Nephron (organoid): Measurements from ENCODE around the gene HIGD1C.
"Not testable (repeated sequence)": the region's sequence is repeated elsewhere in the genome, so short reads cannot be mapped to it uniquely, and the experiment has no call there.

Experiments used
- H3K27ac Mint-ChIP-seq, 3 experiments: 2 replicates each; pipeline ENCODE4 v1.8.0; 2020; ENCODE audit warnings: mixed read lengths in 3 of 3, mild to moderate bottlenecking in 2 of 3, moderate library complexity in 1 of 3
- H3K27me3 Mint-ChIP-seq: 2 replicates; pipeline ENCODE4 v1.8.0; 2021; ENCODE audit warnings: low read depth, mild to moderate bottlenecking, moderate library complexity, mixed read lengths
- H3K36me3 Mint-ChIP-seq: 2 replicates; pipeline ENCODE4 v1.8.0; 2020; ENCODE audit warnings: low read depth, mixed read lengths
- H3K4me1 Mint-ChIP-seq: 2 replicates; pipeline ENCODE4 v1.8.0; 2020; ENCODE audit warnings: mixed read lengths
- H3K4me3 Mint-ChIP-seq, 3 experiments: 2 replicates each; pipeline ENCODE4 v1.8.0; 2020; ENCODE audit warnings: mild to moderate bottlenecking in 3 of 3, mixed read lengths in 3 of 3, moderate library complexity in 2 of 3
- H3K9me3 Mint-ChIP-seq: 2 replicates; pipeline ENCODE4 v1.8.0; 2020; ENCODE audit warnings: mixed read lengths
- TF ChIP-seq, protein P1 (sequence below), 3 experiments: fragments of 200-600 bp; sonication (generic); IDR thresholded peaks; one replicate each; pipeline ENCODE4 v1.5.0; 2021; ENCODE audit warnings: antibody characterized with exemption in 3 of 3; ENCODE audit not compliant: unreplicated experiment in 3 of 3

Gene HIGD1C

DNA sequence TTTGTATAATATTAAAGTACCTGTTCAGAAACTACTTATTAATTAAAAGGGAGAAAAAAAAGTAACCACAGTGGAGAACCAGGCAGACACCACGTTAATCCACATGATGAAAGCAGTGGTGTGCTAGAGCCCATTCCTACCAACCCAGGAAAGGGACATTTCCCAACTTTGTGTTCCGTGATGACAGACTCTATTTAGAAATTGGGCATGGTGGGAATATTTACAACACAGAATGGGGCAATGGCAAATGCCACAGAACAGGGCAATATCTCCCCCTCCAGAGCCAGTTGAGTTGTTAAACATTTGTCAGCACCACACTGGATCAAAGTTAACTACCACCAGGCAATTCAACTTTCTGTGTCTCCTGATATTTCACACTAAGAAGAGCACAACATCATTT, 1.2 kb upstream of the HIGD1C start:
- H3K27ac Mint-ChIP-seq, result no peak overlapping the region
- no peaks in the 10 kb centered on the region for H3K27me3 Mint-ChIP-seq
- H3K36me3 Mint-ChIP-seq, result no peaks in the 10 kb centered on the region
- H3K4me3 Mint-ChIP-seq, result no peak overlapping the region
- TF ChIP-seq, protein P1, sequence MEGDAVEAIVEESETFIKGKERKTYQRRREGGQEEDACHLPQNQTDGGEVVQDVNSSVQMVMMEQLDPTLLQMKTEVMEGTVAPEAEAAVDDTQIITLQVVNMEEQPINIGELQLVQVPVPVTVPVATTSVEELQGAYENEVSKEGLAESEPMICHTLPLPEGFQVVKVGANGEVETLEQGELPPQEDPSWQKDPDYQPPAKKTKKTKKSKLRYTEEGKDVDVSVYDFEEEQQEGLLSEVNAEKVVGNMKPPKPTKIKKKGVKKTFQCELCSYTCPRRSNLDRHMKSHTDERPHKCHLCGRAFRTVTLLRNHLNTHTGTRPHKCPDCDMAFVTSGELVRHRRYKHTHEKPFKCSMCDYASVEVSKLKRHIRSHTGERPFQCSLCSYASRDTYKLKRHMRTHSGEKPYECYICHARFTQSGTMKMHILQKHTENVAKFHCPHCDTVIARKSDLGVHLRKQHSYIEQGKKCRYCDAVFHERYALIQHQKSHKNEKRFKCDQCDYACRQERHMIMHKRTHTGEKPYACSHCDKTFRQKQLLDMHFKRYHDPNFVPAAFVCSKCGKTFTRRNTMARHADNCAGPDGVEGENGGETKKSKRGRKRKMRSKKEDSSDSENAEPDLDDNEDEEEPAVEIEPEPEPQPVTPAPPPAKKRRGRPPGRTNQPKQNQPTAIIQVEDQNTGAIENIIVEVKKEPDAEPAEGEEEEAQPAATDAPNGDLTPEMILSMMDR (IDR thresholded peaks at IDR 0.05; ENCODE audit: unreplicated experiment in 3 of 3), result no peak
- peaks cover 6% of the 10 kb centered on the region for H3K9me3 Mint-ChIP-seq
- H3K4me1 Mint-ChIP-seq, result peaks cover 6% of the 10 kb centered on the region

DNA sequence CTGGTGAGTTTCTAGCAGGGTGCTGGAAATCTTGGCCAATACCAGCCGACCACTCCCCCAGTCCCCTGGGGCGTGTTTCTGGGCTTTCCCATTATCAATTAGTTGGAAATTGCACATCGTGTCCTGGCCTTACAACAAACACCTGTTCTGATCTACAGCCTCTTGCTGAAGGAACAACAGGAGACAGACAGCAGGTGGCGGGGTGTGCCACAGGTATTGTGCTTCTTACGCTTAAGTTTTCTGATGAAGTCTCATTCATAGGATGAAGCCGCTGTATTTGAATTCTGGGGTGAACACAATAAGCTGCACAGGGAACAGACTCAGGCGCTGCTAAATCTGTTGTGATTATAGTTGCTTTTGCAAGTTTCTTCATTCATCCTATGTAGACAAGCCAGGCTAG, 703 bp downstream of the HIGD1C start:
- Mint-ChIP-seq H3K4me3 (no peak overlapping the region), H3K27ac (no peak overlapping the region), H3K4me1 (peaks cover 3% of the 10 kb centered on the region), H3K36me3 (no peaks in the 10 kb centered on the region), H3K27me3 (no peaks in the 10 kb centered on the region), H3K9me3 (peaks cover 1% of the 10 kb centered on the region)
- TF ChIP-seq, protein P1 (IDR thresholded peaks at IDR 0.05; ENCODE audit: unreplicated experiment in 3 of 3), result no peak

DNA sequence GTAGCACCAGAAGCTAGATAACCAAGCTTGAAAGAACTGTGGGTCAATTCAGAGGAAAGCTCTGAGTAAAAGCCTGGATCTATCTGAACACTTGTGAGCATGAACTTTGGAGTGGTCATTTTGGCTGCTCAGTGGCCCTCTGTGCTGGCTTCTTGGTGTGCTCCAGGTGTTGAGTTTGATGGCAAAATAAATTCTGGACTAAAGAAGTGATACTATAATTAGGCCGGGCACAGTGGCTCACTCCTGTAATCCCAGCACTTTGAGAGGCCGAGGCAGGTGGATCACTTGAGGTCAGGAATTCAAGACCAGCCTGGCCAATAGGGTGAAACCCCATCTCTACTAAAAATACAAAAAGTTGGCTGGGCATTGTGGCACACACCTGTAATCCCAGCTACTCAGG, 2.4 kb downstream of the HIGD1C start:
- H3K36me3 Mint-ChIP-seq, H3K4me1 Mint-ChIP-seq, H3K9me3 Mint-ChIP-seq, H3K27ac Mint-ChIP-seq, H3K4me3 Mint-ChIP-seq, H3K27me3 Mint-ChIP-seq: not testable (repeated sequence)

DNA sequence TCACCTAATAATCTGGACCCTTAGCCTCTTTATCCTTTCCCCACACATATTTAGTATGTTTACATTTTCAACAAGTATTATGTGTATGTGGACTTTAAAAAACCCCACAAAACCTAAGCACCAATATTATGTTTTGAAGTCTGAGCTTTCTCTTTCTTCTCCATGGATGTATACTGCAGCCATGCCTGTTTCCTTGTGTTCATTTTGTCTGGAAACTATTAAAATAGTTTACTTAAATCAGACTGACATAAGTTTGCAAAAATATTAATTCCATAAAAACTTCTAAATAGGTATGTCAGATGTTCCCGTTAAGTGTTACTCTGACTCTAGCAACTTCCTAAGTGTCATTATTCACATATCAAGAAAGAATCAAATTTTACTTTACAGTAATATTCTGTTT, 2.9 kb downstream of the HIGD1C start:
- Mint-ChIP-seq H3K9me3 (no peaks in the 10 kb centered on the region), H3K4me3 (no peak overlapping the region), H3K4me1 (no peaks in the 10 kb centered on the region), H3K36me3 (no peaks in the 10 kb centered on the region), H3K27me3 (no peaks in the 10 kb centered on the region), H3K27ac (no peak overlapping the region)
- TF ChIP-seq, protein P1 (IDR thresholded peaks at IDR 0.05; ENCODE audit: unreplicated experiment in 3 of 3), result no peak

DNA sequence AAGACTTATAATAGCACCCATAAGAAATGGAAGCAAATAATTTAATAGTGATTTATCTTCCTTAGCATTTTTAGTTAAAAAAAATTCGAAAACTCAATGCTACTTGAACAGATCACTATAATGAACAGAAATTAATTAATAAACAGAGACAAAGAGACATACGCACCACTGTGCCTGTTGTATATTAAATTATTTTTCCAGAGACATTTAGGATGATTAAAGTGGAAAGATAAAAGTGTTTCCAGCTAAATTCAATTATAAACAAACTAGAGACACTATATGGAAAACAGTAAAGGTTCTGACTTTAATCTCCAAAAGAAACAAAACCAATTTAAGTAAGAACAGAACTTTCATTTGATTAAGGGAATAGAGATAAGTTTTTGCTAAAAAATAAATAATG, 3.4 kb downstream of the HIGD1C start:
- Mint-ChIP-seq H3K27me3 (no peaks in the 10 kb centered on the region), H3K4me1 (no peaks in the 10 kb centered on the region), H3K27ac (no peak overlapping the region), H3K36me3 (no peaks in the 10 kb centered on the region), H3K9me3 (no peaks in the 10 kb centered on the region), H3K4me3 (no peak overlapping the region)
- TF ChIP-seq, protein P1 (IDR thresholded peaks at IDR 0.05; ENCODE audit: unreplicated experiment in 3 of 3), result no peak

DNA sequence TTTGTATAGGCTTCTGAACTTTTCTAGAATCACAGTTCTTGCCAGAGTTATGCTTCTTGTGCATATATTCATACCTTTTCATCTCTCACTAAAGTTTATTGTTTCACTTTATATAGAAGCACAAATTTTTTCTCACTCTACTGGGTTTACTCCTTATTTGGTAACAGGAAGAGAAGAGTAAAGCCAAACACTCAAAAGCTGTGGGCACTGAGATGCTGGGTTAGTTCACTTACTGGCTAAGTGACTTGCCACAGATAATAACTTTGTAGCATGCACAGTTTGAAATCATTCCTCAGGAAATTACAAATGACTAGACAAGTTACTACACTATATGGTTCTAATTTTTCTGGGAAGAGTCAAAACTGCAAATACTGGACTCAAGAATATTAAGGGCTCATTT, 7.8 kb downstream of the HIGD1C start:
- Mint-ChIP-seq H3K36me3 (no peaks in the 10 kb centered on the region), H3K27me3 (no peaks in the 10 kb centered on the region), H3K27ac (no peak overlapping the region), H3K9me3 (no peaks in the 10 kb centered on the region), H3K4me3 (no peak overlapping the region), H3K4me1 (peaks cover 4% of the 10 kb centered on the region)
- TF ChIP-seq, protein P1 (IDR thresholded peaks at IDR 0.05; ENCODE audit: unreplicated experiment in 3 of 3), result no peak
